GM19023 (cell line): ENCODE measurements around the gene GPR3.

Source experiments
- ATAC-seq: cut with Tn5 transposase; IDR thresholded peaks from one replicate; pipeline ENCODE4 v1.9.1; 2021; ENCODE audit warnings: mild to moderate bottlenecking, moderate library complexity; ENCODE audit not compliant: unreplicated experiment

GPR3 gene

GRCh38 chr1:27358038-27358927 lies 34.1 kb upstream of the GPR3 start:
- ATAC-seq, result no peak

GRCh38 chr1:27358928-27359313 lies 33.5 kb upstream of the GPR3 start:
- ATAC-seq, result no peak

GRCh38 chr1:27359822-27360158 lies 32.6 kb upstream of the GPR3 start:
- no peak for ATAC-seq

DNA sequence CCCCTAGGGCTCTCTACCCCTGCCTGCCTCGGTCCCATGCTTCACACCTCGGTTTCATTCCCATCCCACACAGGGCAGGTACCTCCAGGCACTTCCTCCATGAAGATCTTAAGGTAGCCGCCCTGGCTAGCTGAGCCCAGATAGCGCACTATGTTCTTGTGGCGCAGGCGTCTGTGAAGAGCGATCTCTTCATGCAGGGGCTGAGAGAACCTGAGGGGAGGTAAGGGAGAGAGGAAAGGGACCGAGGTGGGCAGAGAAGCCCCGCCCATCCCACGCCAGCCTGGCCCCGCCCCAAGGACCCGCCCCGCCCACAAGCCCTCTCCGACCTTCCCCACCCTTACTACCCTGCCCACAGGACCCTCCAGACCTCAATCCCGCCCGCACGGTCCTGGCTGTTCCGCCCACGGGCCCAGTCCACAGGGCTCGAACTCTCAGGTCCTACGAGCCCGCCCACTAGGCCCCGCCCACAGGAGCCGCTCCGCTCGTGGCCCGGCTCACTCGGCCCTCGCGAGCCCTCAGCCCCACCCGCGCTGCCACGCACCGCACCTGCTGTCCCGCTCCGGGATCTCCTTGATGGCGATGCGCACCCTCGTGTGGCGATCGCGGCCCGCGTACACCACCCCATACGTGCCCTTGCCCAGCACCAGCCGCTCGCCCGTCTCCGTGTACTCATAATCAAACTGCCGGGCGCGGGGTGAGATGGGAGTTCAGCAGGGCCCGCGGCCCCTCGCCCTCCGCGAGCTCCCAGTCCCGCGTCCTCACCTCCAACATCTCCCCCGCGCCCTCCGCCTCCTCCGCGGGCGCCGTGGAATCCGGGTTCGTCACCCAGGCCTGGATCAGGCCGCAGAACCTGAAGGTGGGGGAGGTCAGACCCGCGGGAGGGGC lies 32.0 kb upstream of the GPR3 start:
- ATAC-seq, result no peak

DNA sequence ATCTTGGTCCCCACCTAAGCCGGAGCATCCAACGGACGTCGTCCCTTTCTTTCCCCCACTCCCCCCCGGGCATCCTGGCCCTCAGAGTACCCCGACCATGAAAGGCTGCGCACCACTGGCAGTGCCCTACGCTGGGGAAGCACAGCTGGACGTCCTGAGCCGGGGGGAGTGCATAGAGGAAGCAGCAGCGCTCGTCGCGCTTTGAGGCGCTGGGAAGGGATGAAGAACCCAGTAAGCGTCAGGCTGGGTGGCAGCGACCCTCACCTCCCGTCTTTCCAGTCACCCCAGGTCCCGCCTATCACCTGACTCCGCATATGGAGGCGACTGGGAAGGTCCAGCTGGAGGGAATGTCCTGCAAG lies 31.4 kb upstream of the GPR3 start:
- no peak for ATAC-seq

- ATAC-seq, result no peak
Measured at GRCh38 chr1:27361553-27361952, 30.9 kb upstream of the GPR3 start.

- ATAC-seq, result no peak
Measured at GRCh38 chr1:27363766-27364695, 28.4 kb upstream of the GPR3 start.

GRCh38 chr1:27364696-27365371 lies 27.6 kb upstream of the GPR3 start:
- ATAC-seq, result no peak

DNA sequence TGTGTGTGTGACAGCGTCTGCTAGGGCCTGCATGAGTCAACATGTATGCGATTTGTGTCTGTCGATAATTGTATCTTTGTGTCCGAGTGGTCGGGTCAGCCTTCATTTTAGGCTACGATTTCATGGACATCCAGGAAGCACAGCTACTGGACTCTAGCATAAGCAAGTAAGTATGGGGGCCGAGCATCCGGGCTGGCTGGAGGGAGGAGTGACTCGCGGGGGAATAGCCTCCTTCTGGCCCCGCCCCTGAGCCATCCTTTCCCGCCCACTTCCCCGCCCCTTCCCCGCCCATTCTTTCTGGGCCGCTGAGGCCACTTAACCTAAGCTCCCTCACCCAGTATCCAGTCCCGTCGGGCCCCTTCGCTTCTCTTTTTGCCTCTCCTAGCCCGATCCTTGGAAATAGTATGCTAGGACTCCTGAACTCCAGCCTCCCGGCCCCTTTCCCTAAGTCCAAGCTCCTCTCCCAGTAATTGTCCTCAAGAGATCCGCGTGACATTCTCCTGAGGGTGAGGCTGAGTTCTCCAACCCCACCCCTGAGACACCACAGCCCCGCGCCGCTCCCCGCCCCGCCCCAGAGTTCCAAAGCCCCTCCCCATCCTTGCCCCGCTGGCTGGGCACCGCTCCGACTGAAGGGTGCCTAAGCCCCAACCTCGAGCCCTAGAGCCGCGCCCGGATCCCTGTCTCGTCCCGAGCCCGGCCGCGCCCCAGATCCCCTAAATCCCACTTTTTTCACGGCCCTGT lies 26.9 kb upstream of the GPR3 start:
- ATAC-seq, result peak; percentile 39

GRCh38 chr1:27366113-27366410 lies 26.4 kb upstream of the GPR3 start:
- ATAC-seq, result peak; percentile 42

GRCh38 chr1:27366411-27367159 lies 25.8 kb upstream of the GPR3 start, which contains the start of gene MAP3K6:
MAP3K6 (minus strand) TSS chr1:27366961; CDS start chr1:27366597, 364 bp downstream.
- peak; percentile 11 for ATAC-seq

GRCh38 chr1:27367160-27367650 lies 25.2 kb upstream of the GPR3 start:
- ATAC-seq, result no peak

GRCh38 chr1:27368869-27369582 lies 23.4 kb upstream of the GPR3 start:
- ATAC-seq, result no peak

GRCh38 chr1:27372022-27372807 lies 20.2 kb upstream of the GPR3 start:
- no peak for ATAC-seq

DNA sequence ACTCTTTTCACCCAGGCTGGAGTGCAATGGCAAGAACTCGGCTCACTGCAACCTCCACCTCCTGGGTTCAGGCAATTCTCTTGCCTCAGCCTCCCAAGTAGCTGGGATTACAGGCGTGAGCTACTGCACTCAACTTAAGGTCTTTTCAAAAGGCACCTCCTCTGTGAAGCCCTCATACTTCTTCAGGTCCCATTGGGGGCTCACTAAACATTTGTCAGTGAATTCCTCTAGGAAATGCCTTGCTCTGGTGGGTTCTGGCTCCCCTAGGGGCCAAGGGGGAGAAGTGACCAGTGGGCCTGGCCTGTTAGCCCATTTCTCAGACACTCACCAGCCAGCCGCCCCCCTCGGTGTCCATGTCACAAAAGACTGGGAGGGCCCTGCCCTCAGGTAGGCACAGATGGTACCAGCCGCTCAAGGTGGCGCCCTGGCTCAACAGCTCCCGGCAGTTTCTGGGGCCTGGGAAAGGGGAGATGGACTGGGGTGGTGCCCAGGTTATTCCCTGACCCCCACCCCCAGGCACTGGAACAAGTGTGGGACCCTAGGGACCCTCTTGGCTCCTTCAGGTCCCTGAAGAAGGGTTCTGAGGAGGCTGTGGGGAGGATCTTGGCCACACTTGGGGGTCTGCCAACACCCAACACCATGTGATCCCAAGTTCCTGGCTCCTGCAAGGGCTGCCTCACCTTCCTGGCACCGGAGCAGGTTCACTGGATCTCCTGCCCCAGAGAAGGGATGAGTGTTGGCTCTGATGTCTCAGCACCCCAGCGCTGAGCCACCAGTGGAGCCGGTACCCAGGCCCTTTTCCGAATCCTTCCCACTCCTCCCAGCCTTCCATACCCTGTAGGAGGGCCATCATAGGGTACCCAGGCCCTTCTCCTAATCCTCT lies 19.4 kb upstream of the GPR3 start:
- no peak for ATAC-seq

- ATAC-seq, result no peak
Measured at GRCh38 chr1:27374362-27375086, 17.9 kb upstream of the GPR3 start, which contains the start of gene FCN3. FCN3 (minus strand) TSS chr1:27374824; CDS start chr1:27374818, 6 bp downstream.
